ENCODE measurements around the gene FYN. TPM values are rescaled to one million over a fixed set of nuclear protein-coding genes. Genes with fewer than 3 reads are reported as not detected.
A peak's percentile ranks its signal among the peaks of the same experiment; 100 is the strongest.

Gene FYN
- total and polyA plus RNA-seq, 2 of the 4 experiments (the other 2 are of a cell fraction): 30.8 to 36.4 TPM

- Histone ChIP-seq H3K56ac (ENCODE audit: extremely low read depth, insufficient read depth, low read length) (no peak overlapping the region), H4K5ac (ENCODE audit: low read depth, low read length) (no peak overlapping the region), H3K4ac (ENCODE audit: low read depth, low read length) (0 out of 2 replicates have a peak overlapping the region, but pooled peaks have one; percentile 13), H3K14ac (replicated peaks; ENCODE audit: low read depth, low read length) (peak overlapping the region; percentile 46; the same call in 1 of the 2 replicates), H3K79me1 (ENCODE audit: low read depth in 1 of 2, low read length in 2 of 2) (peaks cover 23 to 38% of the 10 kb centered on the region in 2 experiments), H3K18ac (ENCODE audit: low read depth, low read length) (no peak overlapping the region), H3K9me3 (ENCODE audit: control insufficient read depth, insufficient read depth, low read length) (no peaks in the 10 kb centered on the region), H2AK9ac (replicated peaks; ENCODE audit: low read depth, low read length, poor library complexity) (no peak overlapping the region), H2BK5ac (ENCODE audit: low read depth, low read length, poor library complexity, severe bottlenecking) (no peak overlapping the region), H2BK20ac (ENCODE audit: low read depth, low read length) (0 out of 2 replicates have a peak overlapping the region, but pooled peaks have one; percentile 9), H3K9me1 (ENCODE audit: insufficient read depth, low read length) (peaks cover 10% of the 10 kb centered on the region), H4K91ac (ENCODE audit: insufficient read depth, low read depth, low read length) (no peak overlapping the region), H3K23ac (ENCODE audit: low read depth, low read length) (no peak overlapping the region), H4K8ac (ENCODE audit: low read depth in 2 of 2, low read length in 2 of 2) (0 out of 4 replicates have a peak overlapping the region, but pooled peaks of 1 of the 2 experiments have one; percentile 9), H3K4me3 (ENCODE audit: insufficient read depth, low read depth, low read length) (no peak overlapping the region), H3K4me2 (ENCODE audit: low read depth, low read length) (no peak overlapping the region; the same call in 1 of the 2 replicates), H2BK15ac (ENCODE audit: low read depth, low read length) (0 out of 3 replicates have a peak overlapping the region, but pooled peaks have one; percentile 53), H3K4me1 (ENCODE audit: control insufficient read depth, insufficient read depth, low read length) (peaks cover 21% of the 10 kb centered on the region), H3K36me3 (ENCODE audit: control insufficient read depth, insufficient read depth, low read length) (peaks cover 8% of the 10 kb centered on the region; the same call in 1 of the 2 replicates), H2AK5ac (ENCODE audit: low read depth, low read length) (peak overlapping the region; percentile 11; the same call in 1 of the 2 replicates), H3K9ac (ENCODE audit: low read depth, low read length) (no peak overlapping the region), H3K27me3 (ENCODE audit: control insufficient read depth, insufficient read depth, low read length) (no peaks in the 10 kb centered on the region), H4K20me1 (ENCODE audit: insufficient read depth, low read length) (peaks cover 10% of the 10 kb centered on the region; the same call in 1 of the 2 replicates), H3K27ac (ENCODE audit: insufficient read depth, low read length) (no peak overlapping the region), H2AFZ (replicated peaks; ENCODE audit: low read length, poor library complexity) (no peak overlapping the region), H2BK120ac (ENCODE audit: low read depth, low read length) (no peak overlapping the region; the same call in 1 of the 2 replicates)
- dilution Hi-C loops (cut with HindIII; ENCODE audit: low sequenced_read_pairs, unreplicated experiment): no loop called here
- BruUV-seq (replicated peaks): no TSS peak
- POLR2A ChIA-PET (ENCODE audit: unreplicated experiment): no interaction called here
- in situ Hi-C loops (cut with MboI; ENCODE audit: low sequenced_read_pairs): no loop called here
- DNase-seq: no peak
- ATAC-seq (ENCODE audit: low read depth): no peak
- CTCF ChIA-PET: interaction anchor here (0.8 kb wide), 1 partner anchor 11 kb away, joined by 3 read pairs; no protein-coding TSS in a partner anchor
- no peak for TF ChIP-seq RAD21 (IDR thresholded peaks at IDR 0.05; ENCODE audit: low read length)
- intact Hi-C loops (cut with micrococcal nuclease): no loop called here
- WGBS, 2 experiments (ENCODE audit: extremely low coverage in 2 of 2, insufficient read length in 1 of 2): 100% methylated on average over 1 of the region's 7 CpGs; no CpG with 5 or more reads in 1 of the 2 experiments
These were observed 29.7 kb downstream of the FYN start for GRCh38 chr6:111843347-111844147.

Data from IMR-90 (cell line).